ENCODE results near the gene RBM14. TPM values are rescaled to one million over a fixed set of nuclear protein-coding genes. Genes with fewer than 3 reads are reported as not detected.
"Not testable (repeated sequence)": the region's sequence is repeated elsewhere in the genome, so short reads cannot be mapped to it uniquely, and the experiment has no call there.

RBM14 gene
- total RNA-seq, 2 donors from 2014 or later = 29.8 to 37.6 TPM

DNA sequence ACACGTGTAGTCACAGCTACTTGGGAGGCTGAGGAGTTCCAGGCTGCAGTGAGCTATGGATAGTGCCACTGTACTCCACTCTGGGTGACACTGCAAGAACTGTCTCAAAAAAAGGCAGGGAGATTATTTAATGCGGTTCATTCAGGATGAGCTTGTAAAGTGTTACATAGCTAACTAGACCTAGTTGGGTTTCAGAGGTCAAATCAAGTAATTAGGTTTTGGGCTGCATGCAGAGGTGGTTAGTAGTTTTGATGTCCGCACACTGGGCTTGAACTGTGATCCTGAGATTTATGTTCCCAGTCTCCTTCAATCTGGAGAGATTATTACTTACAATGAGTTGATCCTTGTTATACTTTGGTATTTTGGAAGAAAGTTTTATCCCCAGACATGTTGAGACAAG is 20.0 kb downstream of the RBM14 start:
- WGBS, 2 donors = 84 to 98% methylated on average over 3 of the region's 3 CpGs
- Histone ChIP-seq H3K9me3 (no peaks in the 10 kb centered on the region), H3K36me3 (replicated peaks in 1 of 2; ENCODE audit: insufficient read depth in 1 of 2, low read depth in 2 of 2) (no peaks in the 10 kb centered on the region), H3K27ac (no peak overlapping the region), H3K4me3 (no peak overlapping the region), H3K27me3 (no peaks in the 10 kb centered on the region), H3K4me1 (peaks cover 30% of the 10 kb centered on the region)
- DNase-seq = no peak
- TF ChIP-seq POLR2A (IDR thresholded peaks at IDR 0.05) = no peak
- TF ChIP-seq, protein P1, sequence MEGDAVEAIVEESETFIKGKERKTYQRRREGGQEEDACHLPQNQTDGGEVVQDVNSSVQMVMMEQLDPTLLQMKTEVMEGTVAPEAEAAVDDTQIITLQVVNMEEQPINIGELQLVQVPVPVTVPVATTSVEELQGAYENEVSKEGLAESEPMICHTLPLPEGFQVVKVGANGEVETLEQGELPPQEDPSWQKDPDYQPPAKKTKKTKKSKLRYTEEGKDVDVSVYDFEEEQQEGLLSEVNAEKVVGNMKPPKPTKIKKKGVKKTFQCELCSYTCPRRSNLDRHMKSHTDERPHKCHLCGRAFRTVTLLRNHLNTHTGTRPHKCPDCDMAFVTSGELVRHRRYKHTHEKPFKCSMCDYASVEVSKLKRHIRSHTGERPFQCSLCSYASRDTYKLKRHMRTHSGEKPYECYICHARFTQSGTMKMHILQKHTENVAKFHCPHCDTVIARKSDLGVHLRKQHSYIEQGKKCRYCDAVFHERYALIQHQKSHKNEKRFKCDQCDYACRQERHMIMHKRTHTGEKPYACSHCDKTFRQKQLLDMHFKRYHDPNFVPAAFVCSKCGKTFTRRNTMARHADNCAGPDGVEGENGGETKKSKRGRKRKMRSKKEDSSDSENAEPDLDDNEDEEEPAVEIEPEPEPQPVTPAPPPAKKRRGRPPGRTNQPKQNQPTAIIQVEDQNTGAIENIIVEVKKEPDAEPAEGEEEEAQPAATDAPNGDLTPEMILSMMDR (IDR thresholded peaks at IDR 0.05) = no peak
- intact Hi-C loops (cut with DNase I) = no loop called here
- ATAC-seq = no peak

DNA sequence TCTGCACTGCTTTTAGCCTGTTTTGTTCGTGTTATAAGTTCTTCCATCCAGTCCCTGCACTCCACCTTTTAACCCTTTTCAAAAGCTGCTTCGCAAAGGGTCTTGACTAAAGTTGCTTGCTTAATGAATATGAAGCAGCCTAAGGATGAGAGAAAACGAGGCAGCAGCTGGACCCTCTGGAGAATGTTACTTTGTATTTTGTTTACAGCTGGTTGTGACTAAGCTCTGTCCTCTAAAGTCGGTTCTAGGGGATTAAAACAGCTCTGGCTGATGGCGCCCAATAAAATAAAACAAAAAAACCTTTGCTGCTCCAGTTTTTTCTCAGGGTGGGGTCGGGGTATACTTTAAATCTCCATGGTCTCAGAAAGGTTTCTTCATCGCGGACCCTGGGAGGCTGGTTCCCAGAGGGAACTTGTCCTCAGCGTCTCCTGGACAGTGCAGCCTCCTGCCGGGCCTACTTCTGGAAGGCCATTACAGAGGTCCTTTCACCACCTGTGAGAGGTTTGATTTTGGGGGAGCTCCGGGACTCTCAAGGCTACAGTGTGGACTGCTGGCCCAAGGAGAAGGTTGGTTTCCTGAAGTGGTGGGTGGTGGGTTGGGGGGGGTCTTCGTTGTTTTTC is 21.2 kb downstream of the RBM14 start:
- Histone ChIP-seq H3K27me3 (no peaks in the 10 kb centered on the region), H3K36me3 (replicated peaks in 1 of 2; ENCODE audit: insufficient read depth in 1 of 2, low read depth in 2 of 2) (no peaks in the 10 kb centered on the region), H3K4me1 (peaks cover 42% of the 10 kb centered on the region), H3K27ac (peak overlapping the region; percentile 68 to 90 (median 86)), H3K4me3 (no peak overlapping the region), H3K9me3 (no peaks in the 10 kb centered on the region)
- TF ChIP-seq POLR2A (IDR thresholded peaks at IDR 0.05) = no peak
- TF ChIP-seq, protein P1 (IDR thresholded peaks at IDR 0.05) = no peak
- ATAC-seq (peak; percentile 1), DNase-seq (peak in 1 of 4 donors; percentile 18)
- intact Hi-C loops (cut with DNase I) = no loop called here
- WGBS, 2 donors = 52 to 56% methylated on average over 12 of the region's 12 CpGs

GRCh38 chr11:66638177-66639065 is 22.0 kb downstream of the RBM14 start, which contains the start of gene RBM4:
RBM4 (plus strand) TSS chr11:66638703; CDS start chr11:66639712, 1,009 bp downstream.
- H3K36me3 ChIP-seq (replicated peaks in 1 of 2; ENCODE audit: insufficient read depth in 1 of 2, low read depth in 2 of 2) = no peaks in the 10 kb centered on the region
- 0 to 1% methylated on average over 43 to 63 of the region's 63 CpGs for WGBS, 2 donors
- intact Hi-C loops (cut with DNase I) = no loop called here

GRCh38 chr11:66639066-66639813 is 22.8 kb downstream of the RBM14 start:
- intact Hi-C loops (cut with DNase I) = no loop called here
- no peaks in the 10 kb centered on the region for H3K36me3 ChIP-seq (replicated peaks in 1 of 2; ENCODE audit: insufficient read depth in 1 of 2, low read depth in 2 of 2)
- peaks cover 58% of the 10 kb centered on the region for H3K4me1 ChIP-seq
- peak overlapping the region; percentile 31 to 76 for H3K4me3 ChIP-seq
- ATAC-seq = no peak
- peak in 1 of 4 donors; percentile 35 for DNase-seq
- H3K27me3 ChIP-seq = no peaks in the 10 kb centered on the region
- no peak for TF ChIP-seq POLR2A (IDR thresholded peaks at IDR 0.05)
- TF ChIP-seq, protein P1 (IDR thresholded peaks at IDR 0.05) = no peak
- H3K27ac ChIP-seq = peak overlapping the region; percentile 83 to 90 (median 86)
- no peaks in the 10 kb centered on the region for H3K9me3 ChIP-seq
- 2% methylated on average over 27 of the region's 27 CpGs for WGBS, 2 donors

More at GRCh38 chr11:66638177-66639065, 22.0 kb downstream of the RBM14 start, which contains the start of gene RBM4:
- TF ChIP-seq, protein P1 (IDR thresholded peaks at IDR 0.05) = peak in 4 of 7 experiments; percentile 17 to 44 (median 24)
- peak; percentile 82 to 95 (median 94) for TF ChIP-seq POLR2A (IDR thresholded peaks at IDR 0.05)
- peak; percentile 98 for ATAC-seq
- Histone ChIP-seq H3K27me3 (no peaks in the 10 kb centered on the region), H3K27ac (peak within 1 kb of the TSS; percentile 83 to 90 (median 86)), H3K4me3 (peak within 1 kb of the TSS; percentile 31 to 76), H3K4me1 (peaks cover 50% of the 10 kb centered on the region), H3K9me3 (no peaks in the 10 kb centered on the region)
- peak; percentile 98 to 100 (median 98) for DNase-seq

DNA sequence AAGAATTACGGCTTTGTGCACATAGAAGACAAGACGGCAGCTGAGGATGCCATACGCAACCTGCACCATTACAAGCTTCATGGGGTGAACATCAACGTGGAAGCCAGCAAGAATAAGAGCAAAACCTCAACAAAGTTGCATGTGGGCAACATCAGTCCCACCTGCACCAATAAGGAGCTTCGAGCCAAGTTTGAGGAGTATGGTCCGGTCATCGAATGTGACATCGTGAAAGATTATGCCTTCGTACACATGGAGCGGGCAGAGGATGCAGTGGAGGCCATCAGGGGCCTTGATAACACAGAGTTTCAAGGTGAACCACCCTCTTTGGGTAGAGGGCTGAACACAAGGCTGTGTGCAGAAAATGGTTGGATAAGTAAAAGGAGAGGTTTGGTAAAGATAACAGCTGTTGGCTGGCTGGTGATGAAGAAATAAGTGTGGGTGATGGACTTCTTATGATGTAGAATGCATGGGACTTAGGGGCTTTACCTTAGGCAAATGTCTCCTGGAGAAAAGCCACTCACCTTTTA is 23.4 kb downstream of the RBM14 start:
- H3K9me3 ChIP-seq; H3K36me3 ChIP-seq (replicated peaks in 1 of 2; ENCODE audit: insufficient read depth in 1 of 2, low read depth in 2 of 2); H3K27ac ChIP-seq; H3K27me3 ChIP-seq; ATAC-seq; H3K4me3 ChIP-seq; DNase-seq; intact Hi-C loops (cut with DNase I): not testable (repeated sequence)
- 24 to 37% methylated on average over 10 of the region's 10 CpGs for WGBS, 2 donors
- H3K4me1 ChIP-seq = peaks cover 64% of the 10 kb centered on the region

All from body of pancreas (tissue), 4 donors.